GM18870 (cell line): ENCODE data around the gene SETDB2.
"Not testable (repeated sequence)": the region's sequence is repeated elsewhere in the genome, so short reads cannot be mapped to it uniquely, and the experiment has no call there.

ENCODE experiments used
- ATAC-seq: cut with Tn5 transposase; IDR thresholded peaks from one replicate; pipeline ENCODE4 v1.9.1; 2021; ENCODE audit warnings: moderate library complexity; ENCODE audit not compliant: unreplicated experiment

SETDB2 gene

GRCh38 chr13:49464621-49465325, 20.7 kb downstream of the SETDB2 start:
- ATAC-seq = no peak

- no peak for ATAC-seq
Observed at GRCh38 chr13:49466292-49466838, 22.3 kb downstream of the SETDB2 start.

- no peak for ATAC-seq
Observed at GRCh38 chr13:49472186-49472585, 28.1 kb downstream of the SETDB2 start.

DNA sequence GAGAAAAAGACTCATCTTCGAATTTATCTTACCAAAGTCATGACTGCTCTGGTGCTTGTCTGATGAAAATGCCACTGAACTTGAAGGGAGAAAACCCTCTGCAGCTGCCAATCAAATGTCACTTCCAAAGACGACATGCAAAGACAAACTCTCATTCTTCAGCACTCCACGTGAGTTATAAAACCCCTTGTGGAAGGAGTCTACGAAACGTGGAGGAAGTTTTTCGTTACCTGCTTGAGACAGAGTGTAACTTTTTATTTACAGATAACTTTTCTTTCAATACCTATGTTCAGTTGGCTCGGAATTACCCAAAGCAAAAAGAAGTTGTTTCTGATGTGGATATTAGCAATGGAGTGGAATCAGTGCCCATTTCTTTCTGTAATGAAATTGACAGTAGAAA, 32.5 kb downstream of the SETDB2 start:
- ATAC-seq = no peak

GRCh38 chr13:49481788-49482187, 37.7 kb downstream of the SETDB2 start:
- no peak for ATAC-seq

GRCh38 chr13:49488563-49488962, 44.5 kb downstream of the SETDB2 start:
- ATAC-seq = no peak

DNA sequence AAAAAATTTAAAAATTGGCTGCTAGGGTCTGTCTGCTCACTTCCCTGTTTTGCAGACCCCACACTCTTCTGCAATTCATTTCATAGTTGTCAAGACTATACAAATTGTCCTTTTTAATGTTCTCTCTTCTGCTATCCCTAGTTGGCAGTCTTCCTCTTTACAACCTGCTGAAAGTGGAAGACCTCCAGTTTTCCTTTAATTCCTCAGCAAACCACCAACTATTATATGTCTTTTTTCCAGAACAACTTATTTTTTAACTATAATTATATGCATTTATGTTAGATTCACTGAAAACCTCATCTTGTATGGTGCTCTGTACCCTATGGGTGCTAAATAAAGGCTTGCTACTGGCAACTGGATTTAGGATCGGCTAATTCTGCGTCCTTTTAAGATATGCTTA, 50.6 kb downstream of the SETDB2 start:
- no peak for ATAC-seq

DNA sequence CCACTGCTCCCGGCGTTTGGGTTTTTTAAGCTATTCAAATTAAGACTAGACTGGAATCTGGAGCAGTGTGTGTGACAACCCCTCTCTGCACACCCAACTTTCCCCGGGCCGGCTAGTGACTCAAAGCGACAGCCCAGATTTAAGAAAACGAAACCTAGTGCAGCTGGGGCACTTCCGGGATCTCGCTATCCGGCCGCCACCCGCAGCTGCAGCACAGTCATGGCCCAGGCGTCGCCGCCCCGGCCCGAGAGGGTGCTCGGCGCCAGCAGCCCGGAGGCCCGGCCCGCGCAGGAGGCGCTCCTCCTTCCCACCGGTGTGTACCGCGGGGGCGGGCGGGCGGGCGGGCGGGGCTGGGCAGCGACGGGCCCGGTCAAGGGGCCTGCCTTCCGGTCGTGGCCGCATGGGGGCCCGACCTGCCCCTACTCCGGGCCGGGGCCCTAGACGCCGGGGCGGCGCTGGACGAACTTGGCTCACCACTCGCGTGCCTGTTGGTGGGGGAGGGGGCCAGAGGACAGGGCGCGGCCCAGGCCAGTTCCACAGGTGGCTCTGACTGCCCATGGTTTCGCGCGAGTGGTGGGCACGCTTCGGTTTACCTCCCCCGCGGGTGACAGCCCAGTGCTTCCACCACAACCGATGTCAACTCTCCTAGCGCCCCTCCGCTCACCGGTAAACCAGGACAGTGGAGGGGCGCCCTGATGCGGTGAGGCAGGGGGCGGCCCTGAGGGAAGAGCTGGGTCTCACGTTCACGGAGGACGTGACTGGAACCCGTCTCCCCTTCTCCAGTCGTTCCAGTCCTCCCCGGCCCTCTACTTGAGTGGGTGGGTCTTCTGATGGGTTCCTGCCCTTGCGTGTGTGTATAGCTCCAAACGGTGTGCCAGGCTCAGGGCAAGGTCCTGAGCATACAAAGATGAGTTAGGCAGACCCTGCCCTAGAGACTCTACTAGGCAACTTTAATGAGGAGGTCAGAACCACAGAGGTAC, 52.0 kb downstream of the SETDB2 start, which contains the start of gene PHF11:
PHF11 (plus strand) TSS at position 171 of the 980 bp plus-strand sequence; CDS start at position 220, 49 bp downstream.
- peak; percentile 66 for ATAC-seq

DNA sequence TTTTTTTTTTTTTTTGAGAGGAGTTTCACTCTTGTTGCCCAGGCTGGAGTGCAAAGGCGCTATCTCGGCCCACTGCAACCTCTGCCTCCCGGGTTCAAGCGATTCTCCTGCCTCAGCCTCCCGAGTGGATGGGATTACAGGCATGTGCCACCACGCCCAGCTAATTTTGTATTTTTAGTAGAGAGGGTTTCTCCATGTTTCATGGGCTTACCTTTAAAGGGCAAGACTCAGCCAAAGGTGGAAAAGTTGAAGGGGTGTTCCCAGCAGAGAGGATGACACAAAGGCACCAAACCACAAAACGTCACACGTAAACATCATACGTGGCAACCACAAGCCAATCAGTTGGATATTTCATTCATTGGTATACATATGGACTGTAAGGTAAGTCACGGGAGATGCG, 52.8 kb downstream of the SETDB2 start:
- not testable (repeated sequence) for ATAC-seq

DNA sequence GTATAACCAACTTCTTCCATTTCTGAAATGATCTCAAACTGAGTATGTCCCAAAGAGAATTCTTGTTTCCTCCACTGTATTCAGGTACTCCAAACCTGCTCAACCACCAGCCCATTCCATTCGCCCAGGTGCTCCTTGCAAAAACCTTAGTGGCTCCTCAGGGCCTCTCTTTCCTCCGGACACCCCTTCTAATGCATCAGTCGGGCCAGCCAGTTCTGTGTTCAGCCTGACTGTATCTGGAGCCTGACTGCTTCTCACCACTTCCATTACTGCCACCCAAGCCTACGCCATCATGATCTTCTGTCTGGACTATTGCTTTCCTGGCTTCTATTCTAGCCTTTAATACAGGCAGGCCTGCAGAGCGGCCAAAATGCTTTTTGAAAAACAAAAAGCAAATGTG, 53.2 kb downstream of the SETDB2 start:
- ATAC-seq = no peak

- no peak for ATAC-seq
Observed at GRCh38 chr13:49498206-49498605, 54.1 kb downstream of the SETDB2 start.

DNA sequence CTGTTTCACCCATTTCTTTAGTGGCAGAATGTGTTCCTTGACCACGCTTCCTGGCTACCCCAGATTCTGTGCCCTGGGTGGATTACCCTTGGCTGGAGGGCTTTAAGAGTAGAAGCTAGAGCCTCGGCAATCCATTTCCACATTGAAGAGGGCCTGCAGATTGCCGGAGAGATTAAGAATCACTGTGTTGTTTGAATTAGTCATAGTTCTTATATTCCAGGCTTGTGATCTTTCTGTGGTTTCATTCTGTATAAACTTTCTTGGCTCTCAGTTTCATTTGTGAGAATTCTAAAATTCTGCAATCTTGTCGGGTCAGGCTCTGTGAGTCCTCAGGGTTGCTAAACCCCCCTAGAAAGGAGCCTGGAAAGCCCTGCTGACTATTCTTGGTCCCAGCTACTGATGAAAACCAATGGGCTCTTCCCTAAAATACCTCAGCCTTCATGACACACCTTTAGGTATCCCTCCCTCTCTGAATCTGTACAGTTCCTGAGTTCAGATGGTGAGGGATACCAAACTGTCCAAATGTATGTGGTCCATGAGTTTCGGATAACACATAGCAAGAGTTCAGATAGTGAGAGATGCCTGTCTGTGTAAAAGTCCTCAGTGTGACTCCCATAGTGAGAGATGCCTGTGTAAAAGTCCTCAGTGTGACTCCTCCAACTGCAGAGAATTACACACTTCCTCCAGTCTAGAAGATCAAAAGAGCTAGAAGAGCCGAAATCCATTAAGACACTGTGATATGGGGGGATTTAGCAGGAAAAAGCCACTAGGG, 56.0 kb downstream of the SETDB2 start:
- no peak for ATAC-seq

DNA sequence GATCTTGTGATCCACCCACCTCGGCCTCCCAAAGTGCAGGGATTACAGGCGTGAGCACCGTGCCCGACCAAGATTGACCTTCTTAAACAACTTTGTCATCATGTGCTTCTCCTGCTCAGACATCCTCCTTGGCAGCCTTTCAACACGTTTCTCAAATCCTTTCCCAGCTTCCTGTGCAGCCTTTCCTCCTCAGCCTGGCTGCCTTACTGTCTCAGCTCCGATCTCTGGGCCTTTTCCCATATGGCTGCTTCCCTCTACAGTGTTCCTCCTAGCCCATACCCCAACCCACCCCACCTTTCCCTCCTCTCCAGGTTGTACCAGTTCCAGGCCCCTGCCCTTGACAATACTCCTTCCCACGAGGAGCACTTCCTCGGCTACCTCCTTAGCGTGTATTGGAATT, 58.9 kb downstream of the SETDB2 start:
- ATAC-seq = no peak

GRCh38 chr13:49503951-49504350, 59.9 kb downstream of the SETDB2 start:
- no peak for ATAC-seq

DNA sequence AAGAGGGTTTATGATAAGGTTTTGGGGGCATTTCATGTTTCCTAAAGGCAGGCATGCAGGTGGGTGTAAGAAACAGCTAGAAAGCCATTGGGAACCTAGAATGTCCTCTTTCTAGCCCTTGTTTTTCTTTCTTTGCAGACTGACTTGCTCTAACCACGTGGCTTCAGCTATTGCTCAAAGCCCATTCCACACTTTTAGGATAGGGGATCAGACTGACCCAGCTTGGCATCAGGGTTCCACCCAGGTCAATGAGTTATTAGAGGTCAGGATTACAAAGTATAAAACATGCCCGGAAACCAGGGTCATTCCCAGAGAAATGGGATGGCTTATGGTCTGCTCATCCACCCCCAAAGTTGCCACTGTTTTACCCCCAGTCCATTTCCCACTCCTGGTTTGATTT, 68.5 kb downstream of the SETDB2 start:
- ATAC-seq = no peak

DNA sequence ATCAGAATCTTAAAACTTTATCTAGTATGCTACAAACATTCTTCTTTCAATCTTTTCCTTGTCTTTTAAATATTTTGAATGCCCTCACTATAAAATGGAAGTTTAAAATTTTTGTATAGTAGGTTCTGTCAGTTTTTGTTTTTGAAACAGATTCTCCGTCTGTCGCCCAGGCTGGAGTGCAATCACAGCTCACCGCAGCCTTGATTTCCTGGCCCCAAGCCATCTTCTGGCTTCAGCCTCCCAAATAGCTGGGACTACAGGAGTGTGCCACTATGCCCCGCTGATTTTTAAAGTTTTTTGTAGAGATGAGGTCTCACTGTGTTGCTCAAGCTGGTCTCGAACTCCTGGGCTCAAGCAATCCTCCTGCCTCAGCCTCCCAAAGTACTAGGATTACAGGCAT, 72.4 kb downstream of the SETDB2 start:
- ATAC-seq = no peak

- ATAC-seq = no peak
Observed at GRCh38 chr13:49517461-49517860, 73.4 kb downstream of the SETDB2 start.

- no peak for ATAC-seq
Observed at GRCh38 chr13:49521224-49521623, 77.2 kb downstream of the SETDB2 start.

DNA sequence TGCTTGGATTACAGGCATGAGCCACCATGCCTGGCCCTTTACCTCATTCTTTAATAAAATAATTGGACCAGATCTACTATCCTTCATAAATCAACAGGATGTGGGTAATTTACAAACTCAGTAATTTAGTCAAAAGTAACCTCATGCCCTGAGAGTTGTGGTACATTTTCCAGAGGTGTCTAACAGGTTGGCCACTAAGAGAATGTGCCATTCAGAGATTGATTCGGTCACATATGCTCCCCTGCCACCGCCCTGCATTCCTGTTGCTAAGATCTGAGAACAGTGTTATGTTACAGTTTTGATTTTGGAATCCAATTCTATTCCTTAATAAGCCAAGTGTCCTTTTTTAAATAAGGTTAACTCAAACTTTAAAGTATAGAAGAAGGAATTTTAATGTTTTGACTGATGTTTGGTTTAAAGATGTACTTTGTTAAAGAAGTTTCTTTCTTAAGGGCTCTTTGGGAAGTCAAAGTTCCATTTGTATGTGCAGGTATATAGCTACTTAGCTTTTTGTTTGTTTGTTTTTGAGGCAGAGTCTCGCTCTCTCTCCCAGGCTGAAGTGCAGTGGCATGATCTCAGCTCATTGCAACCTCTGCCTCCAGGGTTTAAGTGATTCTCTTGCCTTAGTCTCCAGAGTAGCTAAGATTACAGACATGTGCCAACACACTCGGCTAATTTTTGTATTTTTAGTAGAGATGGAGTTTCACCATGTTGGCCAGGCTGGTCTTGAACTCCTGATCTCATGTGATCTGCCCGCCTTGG, 80.8 kb downstream of the SETDB2 start:
- ATAC-seq = no peak

- no peak for ATAC-seq
Observed at GRCh38 chr13:49527123-49527522, 83.0 kb downstream of the SETDB2 start.
